A673 (cell line): Measurements from ENCODE around the gene SMARCA2. TPM values are rescaled to one million over a fixed set of nuclear protein-coding genes. Genes with fewer than 3 reads are reported as not detected.

Experiments used
- BruUV-seq: library from RNA; stranded (reverse); fragments of 400-500 nt; replicated peaks from 2 replicates; lab custom pipeline; 2021; lab: Mats Ljungman, UMichigan
- CTCF ChIA-PET: fragments of 300-600 bp; sonication (Branson Sonifier 250); formaldehyde crosslinking; loops from one replicate; lab custom pipeline; 2022; ENCODE audit warnings: antibody characterized with exemption; lab: Charles Lee
- POLR2A ChIA-PET: fragments of 300-600 bp; sonication (Branson Sonifier 250); formaldehyde crosslinking; loops from one replicate; lab custom pipeline; 2022; ENCODE audit warnings: antibody characterized with exemption; ENCODE audit not compliant: low non-redundant PET; lab: Charles Lee
- DNase-seq: peaks from one replicate; pipeline ENCODE4 v3.0.0-alpha.2; 2015; ENCODE audit warnings: low spot score
- H3K27ac ChIP-seq: fragments of 200-600 bp; sonication (generic); 2 replicates; pipeline ENCODE4 v1.5.1; 2016; ENCODE audit warnings: mixed run types, low read depth, mild to moderate bottlenecking, mixed read lengths, antibody characterized with exemption, low read length; ENCODE audit not compliant: poor library complexity, severe bottlenecking
- H3K27me3 ChIP-seq: fragments of 200-600 bp; sonication (generic); replicated peaks from 2 replicates; pipeline ENCODE4 v1.6.1; 2017; ENCODE audit warnings: mixed run types, low read depth, mild to moderate bottlenecking, mixed read lengths, antibody characterized with exemption, low read length; ENCODE audit not compliant: insufficient read depth, poor library complexity
- H3K36me3 ChIP-seq: fragments of 200-600 bp; sonication (generic); 2 replicates; pipeline ENCODE4 v1.6.1; 2016; ENCODE audit warnings: mixed run types, mild to moderate bottlenecking, mixed read lengths, antibody characterized with exemption, low read length; ENCODE audit not compliant: insufficient read depth, poor library complexity, severe bottlenecking
- H3K4me1 ChIP-seq: fragments of 200-600 bp; sonication (generic); 2 replicates; pipeline ENCODE4 v1.6.1; 2017; ENCODE audit warnings: mixed run types, mild to moderate bottlenecking, mixed read lengths, antibody characterized with exemption, low read length; ENCODE audit not compliant: insufficient read depth, poor library complexity, severe bottlenecking
- H3K4me3 ChIP-seq: fragments of 200-600 bp; sonication (generic); 2 replicates; pipeline ENCODE4 v1.5.1; 2016; ENCODE audit warnings: low read depth, mixed run types, mild to moderate bottlenecking, mixed read lengths, low read length; ENCODE audit not compliant: poor library complexity, severe bottlenecking
- H3K9me3 ChIP-seq: fragments of 200-600 bp; sonication (generic); 2 replicates; pipeline ENCODE4 v1.6.1; 2016; ENCODE audit warnings: mixed run types, low read depth, mild to moderate bottlenecking, mixed read lengths, antibody characterized with exemption, low read length; ENCODE audit not compliant: poor library complexity, severe bottlenecking
- CTCF ChIP-seq: fragments of 300-800, 200-600 bp; sonication (generic); conservative IDR thresholded peaks from 2 replicates; pipeline ENCODE4 v1.5.1; 2017; ENCODE audit warnings: low read depth, mild to moderate bottlenecking, antibody characterized with exemption, low read length, moderate library complexity, mixed read lengths
- EZH2 ChIP-seq: fragments of 200-600 bp; sonication (generic); IDR thresholded peaks from 2 replicates; pipeline ENCODE4 v1.6.1; 2017; ENCODE audit warnings: borderline replicate concordance, low read depth, mild to moderate bottlenecking, mixed read lengths, antibody characterized with exemption, low read length; ENCODE audit not compliant: poor library complexity, severe bottlenecking
- intact Hi-C: fragments of 100-400 bp; cut with micrococcal nuclease; formaldehyde crosslinking; loops from one replicate; pipeline ENCODE4 v1.10.0; 2022; ENCODE audit not compliant: unreplicated experiment
- total RNA-seq: library from RNA; stranded (reverse); gene quantifications from 2 replicates; pipeline ENCODE4 v1.2.3, GENCODE V29; 2021

The SMARCA2 gene
- total RNA-seq, 1 experiment from 2014 or later: 69.0 TPM

- no peaks in the 10 kb centered on the region for H3K9me3 ChIP-seq
- ChIA-PET CTCF (no interaction called here), POLR2A (no interaction called here)
- H3K27me3 ChIP-seq: no peaks in the 10 kb centered on the region
- no TSS peak for BruUV-seq
- no peak overlapping the region for H3K27ac ChIP-seq
- no peak for DNase-seq
- peaks cover 23% of the 10 kb centered on the region for H3K4me1 ChIP-seq
- intact Hi-C loops: no loop called here
- H3K36me3 ChIP-seq: no peaks in the 10 kb centered on the region
- H3K4me3 ChIP-seq: no peak overlapping the region
- TF ChIP-seq CTCF: no peak
- TF ChIP-seq EZH2: no peak
Observed at GRCh38 chr9:2027543-2028160, 12.5 kb downstream of the SMARCA2 start.

GRCh38 chr9:2028888-2029287 is 13.7 kb downstream of the SMARCA2 start:
- no peak overlapping the region for H3K27ac ChIP-seq
- no peak for DNase-seq
- H3K9me3 ChIP-seq: no peaks in the 10 kb centered on the region
- CTCF ChIA-PET: no interaction called here
- BruUV-seq: no TSS peak
- intact Hi-C loops: no loop called here
- no peak overlapping the region for H3K4me3 ChIP-seq
- H3K4me1 ChIP-seq: peaks cover 23% of the 10 kb centered on the region
- no peaks in the 10 kb centered on the region for H3K36me3 ChIP-seq
- POLR2A ChIA-PET: no interaction called here
- TF ChIP-seq EZH2: no peak
- no peak for TF ChIP-seq CTCF
- H3K27me3 ChIP-seq: no peaks in the 10 kb centered on the region

- no peak for TF ChIP-seq CTCF
- TF ChIP-seq EZH2: no peak
- Histone ChIP-seq H3K27me3 (no peaks in the 10 kb centered on the region), H3K36me3 (no peaks in the 10 kb centered on the region), H3K4me3 (no peak overlapping the region), H3K9me3 (no peaks in the 10 kb centered on the region), H3K27ac (no peak overlapping the region), H3K4me1 (peaks cover 22% of the 10 kb centered on the region)
- BruUV-seq: no TSS peak
- intact Hi-C loops: no loop called here
- CTCF ChIA-PET: no interaction called here
- POLR2A ChIA-PET: no interaction called here
- DNase-seq: no peak
Observed at GRCh38 chr9:2029666-2030170, 14.6 kb downstream of the SMARCA2 start.
